Osteocyte (in vitro differentiated cells): ENCODE data around the gene TLX2. TPM values are rescaled to one million over a fixed set of nuclear protein-coding genes. Genes with fewer than 3 reads are reported as not detected.
A peak's percentile ranks its signal among the peaks of the same experiment; 100 is the strongest.
"Not testable (repeated sequence)": the region's sequence is repeated elsewhere in the genome, so short reads cannot be mapped to it uniquely, and the experiment has no call there.

Source experiments
- DNase-seq: peaks from one replicate; pipeline ENCODE4 v3.0.0; 2021; ENCODE audit warnings: mixed read lengths; ENCODE audit not compliant: unreplicated experiment; ENCODE audit errors: extremely low spot score
- H3K27ac Mint-ChIP-seq: one replicate; pipeline ENCODE4 v1.8.0; 2021; ENCODE audit warnings: mild to moderate bottlenecking, mixed read lengths; ENCODE audit not compliant: unreplicated experiment
- H3K27me3 Mint-ChIP-seq: one replicate; pipeline ENCODE4 v1.8.0; 2021; ENCODE audit warnings: mixed read lengths; ENCODE audit not compliant: unreplicated experiment
- H3K36me3 Mint-ChIP-seq: one replicate; pipeline ENCODE4 v1.8.0; 2021; ENCODE audit warnings: mixed read lengths; ENCODE audit not compliant: unreplicated experiment
- H3K4me1 Mint-ChIP-seq: one replicate; pipeline ENCODE4 v1.8.0; 2021; ENCODE audit warnings: mixed read lengths; ENCODE audit not compliant: unreplicated experiment
- H3K4me3 Mint-ChIP-seq: one replicate; pipeline ENCODE4 v1.8.0; 2021; ENCODE audit warnings: mild to moderate bottlenecking, moderate library complexity, mixed read lengths; ENCODE audit not compliant: unreplicated experiment
- H3K9me3 Mint-ChIP-seq: one replicate; pipeline ENCODE4 v1.8.0; 2021; ENCODE audit warnings: mixed read lengths; ENCODE audit not compliant: unreplicated experiment
- long read RNA-seq: library from polyadenylated mRNA; unstranded; transcript quantifications from one replicate; pipeline ENCODE4 v2.0.0, GENCODE V29; 2021
- total RNA-seq: library from RNA; stranded (reverse); gene quantifications from 2 replicates; pipeline ENCODE4 v1.2.1, GENCODE V29; 2021
- TF ChIP-seq, protein P1 (sequence below): fragments of 200-600 bp; sonication (generic); IDR thresholded peaks from 2 replicates; pipeline ENCODE4 v1.5.0; 2021; ENCODE audit warnings: antibody characterized with exemption, mild to moderate bottlenecking, moderate library complexity

TLX2 gene
- total RNA-seq, result not detected in 2 replicates
- long read RNA-seq, result 0 reads

DNA sequence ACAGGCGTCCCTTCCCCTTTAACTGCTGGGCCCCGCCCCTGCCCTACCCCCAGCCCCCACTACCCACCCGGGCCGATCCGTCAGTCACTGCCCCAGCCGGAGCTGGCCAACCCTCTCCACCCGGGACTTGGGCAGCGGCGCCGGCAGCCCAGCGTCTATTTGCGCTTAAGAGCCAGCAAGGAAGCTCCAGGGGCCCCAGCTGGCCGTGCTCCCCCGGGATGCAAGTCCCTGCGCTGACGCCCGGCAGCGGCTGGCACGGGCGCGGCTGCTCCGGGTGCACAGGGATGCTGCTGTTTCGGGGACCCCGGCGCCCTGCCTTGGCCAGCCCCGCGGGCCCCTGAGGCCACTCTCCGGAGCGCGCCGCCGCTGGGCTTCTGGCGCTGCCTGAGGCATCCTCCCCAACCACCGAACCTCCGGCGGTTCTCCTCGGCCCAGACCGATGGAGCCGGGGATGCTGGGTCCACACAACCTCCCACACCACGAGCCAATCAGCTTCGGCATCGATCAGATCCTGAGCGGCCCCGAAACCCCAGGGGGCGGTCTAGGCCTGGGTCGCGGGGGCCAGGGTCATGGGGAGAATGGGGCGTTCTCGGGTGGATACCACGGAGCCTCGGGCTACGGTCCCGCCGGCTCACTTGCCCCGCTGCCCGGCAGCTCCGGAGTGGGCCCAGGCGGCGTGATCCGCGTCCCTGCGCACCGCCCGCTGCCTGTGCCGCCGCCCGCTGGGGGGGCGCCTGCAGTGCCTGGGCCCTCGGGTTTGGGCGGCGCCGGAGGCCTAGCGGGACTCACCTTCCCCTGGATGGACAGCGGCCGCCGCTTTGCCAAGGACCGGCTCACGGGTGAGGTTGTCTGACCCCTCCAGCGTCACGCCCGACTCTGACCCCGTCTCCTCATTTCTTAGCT is at the start of gene TLX2:
TLX2 (plus strand) TSS at position 83 of the 903 bp plus-strand sequence; CDS start at position 440, 357 bp downstream.
- TF ChIP-seq, protein P1, sequence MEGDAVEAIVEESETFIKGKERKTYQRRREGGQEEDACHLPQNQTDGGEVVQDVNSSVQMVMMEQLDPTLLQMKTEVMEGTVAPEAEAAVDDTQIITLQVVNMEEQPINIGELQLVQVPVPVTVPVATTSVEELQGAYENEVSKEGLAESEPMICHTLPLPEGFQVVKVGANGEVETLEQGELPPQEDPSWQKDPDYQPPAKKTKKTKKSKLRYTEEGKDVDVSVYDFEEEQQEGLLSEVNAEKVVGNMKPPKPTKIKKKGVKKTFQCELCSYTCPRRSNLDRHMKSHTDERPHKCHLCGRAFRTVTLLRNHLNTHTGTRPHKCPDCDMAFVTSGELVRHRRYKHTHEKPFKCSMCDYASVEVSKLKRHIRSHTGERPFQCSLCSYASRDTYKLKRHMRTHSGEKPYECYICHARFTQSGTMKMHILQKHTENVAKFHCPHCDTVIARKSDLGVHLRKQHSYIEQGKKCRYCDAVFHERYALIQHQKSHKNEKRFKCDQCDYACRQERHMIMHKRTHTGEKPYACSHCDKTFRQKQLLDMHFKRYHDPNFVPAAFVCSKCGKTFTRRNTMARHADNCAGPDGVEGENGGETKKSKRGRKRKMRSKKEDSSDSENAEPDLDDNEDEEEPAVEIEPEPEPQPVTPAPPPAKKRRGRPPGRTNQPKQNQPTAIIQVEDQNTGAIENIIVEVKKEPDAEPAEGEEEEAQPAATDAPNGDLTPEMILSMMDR, result no peak
- H3K27me3 Mint-ChIP-seq, result peaks cover 80% of the 10 kb centered on the region

DNA sequence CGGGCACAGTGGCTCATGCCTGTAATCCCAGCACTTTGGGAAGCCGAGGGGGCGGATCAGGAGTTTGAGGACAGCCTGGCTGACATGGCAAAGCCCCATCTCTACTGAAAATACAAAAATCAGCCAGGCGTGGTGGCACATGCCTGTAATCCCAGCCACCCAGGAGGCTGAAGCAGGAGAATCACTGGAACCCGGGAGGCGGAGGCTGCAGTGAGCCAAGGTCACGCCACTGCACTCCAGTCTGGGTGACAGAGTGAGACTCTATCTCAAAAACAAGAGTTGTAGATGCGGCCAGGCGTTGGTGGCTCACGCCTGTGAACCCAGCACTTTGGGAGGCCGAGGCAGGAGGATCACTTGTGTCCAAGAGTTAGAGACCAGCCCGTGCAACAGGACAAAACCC is 43.5 kb upstream of the TLX2 start:
- H3K9me3 Mint-ChIP-seq, DNase-seq, H3K27me3 Mint-ChIP-seq, H3K36me3 Mint-ChIP-seq: not testable (repeated sequence)
- peak overlapping the region; percentile 71 for H3K4me3 Mint-ChIP-seq
- H3K4me1 Mint-ChIP-seq, result peaks cover 29% of the 10 kb centered on the region
- H3K27ac Mint-ChIP-seq, result peak overlapping the region; percentile 64

More for the DNA sequence above, at the start of gene TLX2:
- H3K4me3 Mint-ChIP-seq, result no peak within 1 kb of the TSS
- peaks cover 11% of the 10 kb centered on the region for H3K4me1 Mint-ChIP-seq
- peaks cover 3% of the 10 kb centered on the region for H3K36me3 Mint-ChIP-seq
- H3K9me3 Mint-ChIP-seq, result no peaks in the 10 kb centered on the region
- DNase-seq, result no peak
- no peak within 1 kb of the TSS for H3K27ac Mint-ChIP-seq

GRCh38 chr2:74471332-74472065 is 42.8 kb upstream of the TLX2 start:
- H3K27me3 Mint-ChIP-seq, result no peaks in the 10 kb centered on the region
- peaks cover 25% of the 10 kb centered on the region for H3K4me1 Mint-ChIP-seq
- peak overlapping the region; percentile 98 for H3K27ac Mint-ChIP-seq
- TF ChIP-seq, protein P1, result no peak
- peaks cover 10% of the 10 kb centered on the region for H3K36me3 Mint-ChIP-seq
- H3K9me3 Mint-ChIP-seq, result no peaks in the 10 kb centered on the region
- DNase-seq, result no peak
- H3K4me3 Mint-ChIP-seq, result peak overlapping the region; percentile 96

DNA sequence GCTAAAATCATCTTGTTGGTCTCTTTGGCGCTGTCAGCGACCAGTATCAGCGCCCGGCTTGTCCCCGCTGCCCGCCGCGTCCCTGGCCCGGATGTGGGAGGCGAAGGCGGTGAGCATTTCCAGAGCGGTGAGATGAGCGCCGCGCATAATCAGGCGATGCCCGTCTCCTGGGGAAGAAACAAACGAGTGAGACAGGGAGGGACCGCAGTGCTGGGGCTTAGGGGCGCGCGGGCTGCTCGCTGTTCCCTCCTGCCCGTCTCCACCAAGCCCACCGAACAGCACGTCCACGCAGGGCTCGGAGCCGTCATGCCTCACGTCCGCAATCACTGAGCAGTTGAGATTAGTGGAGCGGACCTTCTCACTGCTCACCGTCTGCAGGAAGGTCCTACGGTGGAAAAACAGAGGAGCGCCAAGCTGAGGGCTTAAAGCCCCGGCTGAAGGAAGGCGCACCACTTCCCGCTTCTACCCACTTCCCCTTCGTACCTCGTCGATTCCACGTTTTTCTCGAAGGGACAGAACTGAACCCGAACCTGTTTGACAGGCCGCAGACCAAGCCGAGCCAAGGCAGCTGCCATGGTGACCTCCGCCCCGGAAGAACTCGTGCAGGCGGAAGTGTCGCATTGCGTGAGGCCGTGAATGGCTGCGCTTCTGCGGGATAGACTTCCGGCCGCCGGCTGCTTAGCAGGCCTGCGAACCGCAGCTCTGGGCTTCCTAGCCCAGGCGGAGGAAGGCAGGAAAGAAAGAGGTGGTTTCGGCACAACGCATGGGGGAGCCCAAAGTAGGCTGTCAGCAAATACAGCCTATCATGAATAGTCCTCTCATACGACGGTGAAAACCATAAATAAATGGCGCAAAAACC is 41.9 kb upstream of the TLX2 start, which contains the start of gene MRPL53:
MRPL53 (minus strand) TSS at position 595 of the 859 bp plus-strand sequence; CDS start at position 575, 20 bp downstream.
- TF ChIP-seq, protein P1, result no peak
- Mint-ChIP-seq H3K4me3 (peak within 1 kb of the TSS; percentile 96), H3K27ac (peak within 1 kb of the TSS; percentile 98), H3K9me3 (no peaks in the 10 kb centered on the region), H3K4me1 (peaks cover 24% of the 10 kb centered on the region), H3K36me3 (peaks cover 10% of the 10 kb centered on the region), H3K27me3 (no peaks in the 10 kb centered on the region)
- DNase-seq, result peak; percentile 97

- Mint-ChIP-seq H3K27ac (peak overlapping the region; percentile 98), H3K4me3 (peak overlapping the region; percentile 96), H3K9me3 (no peaks in the 10 kb centered on the region), H3K36me3 (peaks cover 10% of the 10 kb centered on the region), H3K27me3 (no peaks in the 10 kb centered on the region), H3K4me1 (peaks cover 24% of the 10 kb centered on the region)
- TF ChIP-seq, protein P1, result no peak
- no peak for DNase-seq
These were observed 41.3 kb upstream of the TLX2 start for GRCh38 chr2:74472945-74473258.
